H1 (cell line): ENCODE measurements around the gene TNS1. TPM values are rescaled to one million over a fixed set of nuclear protein-coding genes. Genes with fewer than 3 reads are reported as not detected.
A peak's percentile ranks its signal among the peaks of the same experiment; 100 is the strongest.

Source experiments
- ASH2L ChIP-seq: fragments of 200-600, 300-600 bp; sonication (generic); IDR thresholded peaks from one replicate; pipeline ENCODE4 v1.7.1; 2017; ENCODE audit warnings: low read length
- BRCA1 ChIP-seq: IDR thresholded peaks from 2 replicates; pipeline ENCODE4 v1.6.1; 2012; ENCODE audit warnings: low read depth, low read length, improper control_type of control experiment
- CEBPB ChIP-seq: IDR thresholded peaks from 2 replicates; pipeline ENCODE4 v1.6.1; 2012; ENCODE audit warnings: low read depth, low read length
- CHD2 ChIP-seq: IDR thresholded peaks from 2 replicates; pipeline ENCODE4 v1.6.1; 2012; ENCODE audit warnings: low read length, improper control_type of control experiment
- CREB1 ChIP-seq: IDR thresholded peaks from 2 replicates; pipeline ENCODE4 v1.6.1; 2012; ENCODE audit warnings: inconsistent platforms
- CTBP2 ChIP-seq: IDR thresholded peaks from 2 replicates; pipeline ENCODE4 v1.7.0; 2011; ENCODE audit warnings: borderline replicate concordance, mild to moderate bottlenecking, moderate library complexity, mixed read lengths, low read length; ENCODE audit not compliant: insufficient read depth, insufficient read length
- EGR1 ChIP-seq: IDR thresholded peaks from 2 replicates; pipeline ENCODE4 v1.6.1; 2011; ENCODE audit warnings: low read depth, low read length, borderline replicate concordance
- EP300 ChIP-seq, 2 experiments: IDR thresholded peaks; 1 replicate in 1 of 2; 2 replicates in 1 of 2; pipeline ENCODE4 v1.6.1; 2011 to 2012; ENCODE audit warnings: low read depth in 2 of 2, low read length in 2 of 2, mild to moderate bottlenecking in 2 of 2, borderline replicate concordance in 1 of 2, inconsistent platforms in 1 of 2, moderate library complexity in 1 of 2
- HDAC2 ChIP-seq, 2 experiments: fragments of 300-600 bp in 1 of 2; sonication (generic) in 1 of 2; IDR thresholded peaks; 2 replicates each; pipeline ENCODE4 v1.6.1; 2011 to 2012; ENCODE audit warnings: low read depth in 2 of 2, low read length in 2 of 2, mild to moderate bottlenecking in 2 of 2, moderate library complexity in 2 of 2, borderline replicate concordance in 1 of 2, inconsistent platforms in 1 of 2
- HDAC6 ChIP-seq: IDR thresholded peaks from one replicate; pipeline ENCODE4 v1.7.1; 2012; ENCODE audit warnings: low read depth, mild to moderate bottlenecking, inconsistent platforms, low read length, moderate library complexity
- JUND ChIP-seq: IDR thresholded peaks from 2 replicates; pipeline ENCODE4 v1.6.1; 2011; ENCODE audit warnings: mild to moderate bottlenecking, improper control_type of control experiment, low read length
- KDM1A ChIP-seq: fragments of 200-600, 300-600 bp; sonication (generic); IDR thresholded peaks from 2 replicates; pipeline ENCODE4 v1.7.1; 2016; ENCODE audit warnings: mild to moderate bottlenecking, low read length, borderline replicate concordance
- NANOG ChIP-seq: IDR thresholded peaks from 2 replicates; pipeline ENCODE4 v1.6.1; 2011; ENCODE audit warnings: low read length, low read depth, mild to moderate bottlenecking, inconsistent platforms; ENCODE audit not compliant: insufficient read depth, poor library complexity, severe bottlenecking
- NRF1 ChIP-seq: IDR thresholded peaks from 2 replicates; pipeline ENCODE4 v1.6.1; 2011; ENCODE audit warnings: mild to moderate bottlenecking, low read depth, low read length, improper control_type of control experiment
- PHF8 ChIP-seq: fragments of 200-600 bp; sonication (generic); conservative IDR thresholded peaks from 2 replicates; pipeline ENCODE4 v1.7.1; 2012; ENCODE audit warnings: low read depth, mild to moderate bottlenecking, inconsistent platforms, low read length, moderate library complexity
- POU5F1 ChIP-seq: IDR thresholded peaks from 2 replicates; pipeline ENCODE4 v1.6.1; 2011; ENCODE audit warnings: low read depth, mild to moderate bottlenecking, low read length, moderate library complexity
- RBBP5 ChIP-seq: IDR thresholded peaks from 2 replicates; pipeline ENCODE4 v1.7.1; 2012; ENCODE audit warnings: low read depth, mild to moderate bottlenecking, inconsistent platforms, low read length, moderate library complexity, borderline replicate concordance
- RNF2 ChIP-seq: fragments of 200-900, 300-1000 bp; sonication (generic); IDR thresholded peaks from 2 replicates; pipeline ENCODE4 v1.7.1; 2016; ENCODE audit warnings: borderline replicate concordance, low read depth, mild to moderate bottlenecking, antibody characterized with exemption, low read length; ENCODE audit not compliant: poor library complexity, severe bottlenecking; ENCODE audit errors: missing control alignments
- SIN3A ChIP-seq, 2 experiments: IDR thresholded peaks in 1 of 2; conservative IDR thresholded peaks in 1 of 2; 2 replicates each; pipeline ENCODE4 v1.6.1; 2011 to 2012; ENCODE audit warnings: low read length in 2 of 2, improper control_type of control experiment in 1 of 2, low read depth in 1 of 2, mild to moderate bottlenecking in 1 of 2
- SRF ChIP-seq: IDR thresholded peaks from 2 replicates; pipeline ENCODE4 v1.6.1; 2011; ENCODE audit warnings: mild to moderate bottlenecking, low read depth, low read length, moderate library complexity
- TAF7 ChIP-seq: optimal IDR thresholded peaks from 2 replicates; pipeline ENCODE3; 2011; ENCODE audit warnings: low read depth, mild to moderate bottlenecking, inconsistent platforms, low read length, moderate library complexity, borderline replicate concordance
- TBP ChIP-seq: IDR thresholded peaks from 2 replicates; pipeline ENCODE4 v1.6.1; 2011; ENCODE audit warnings: low read depth, low read length, improper control_type of control experiment
- YY1 ChIP-seq: IDR thresholded peaks from 2 replicates; pipeline ENCODE4 v1.6.1; 2011; ENCODE audit warnings: low read depth, mild to moderate bottlenecking, low read length
- polyA plus RNA-seq, 7 experiments: library from polyadenylated mRNA; depleted of rRNA in 3 of 7; stranded (reverse) in 5 of 7; unstranded in 2 of 7; fragments of >200 nt in 5 of 7; fragments of 200-250 nt in 2 of 7; gene quantifications; 1 replicate in 5 of 7; 2 replicates in 1 of 7; 4 replicates in 1 of 7; pipeline versions ENCODE4 v1.2.1 to v1.2.3, GENCODE V29; 2011 to 2013; ENCODE audit warnings: missing spikeins in 2 of 7, mixed read lengths in 2 of 7
- total RNA-seq: library from RNA; stranded (reverse); fragmentation: NEBNext Ultra II Directional; extraction: Animal tissue kit (Norgen Biotek cat#: 25700); gene quantifications from 2 replicates; pipeline ENCODE4 v1.2.1, GENCODE V29; 2021

TNS1 gene
- total and polyA plus RNA-seq, 2 of the 8 experiments (the other 6 are each of a cell fraction or from before 2014, with no cell fraction given): 1.5 to 5.1 TPM

DNA sequence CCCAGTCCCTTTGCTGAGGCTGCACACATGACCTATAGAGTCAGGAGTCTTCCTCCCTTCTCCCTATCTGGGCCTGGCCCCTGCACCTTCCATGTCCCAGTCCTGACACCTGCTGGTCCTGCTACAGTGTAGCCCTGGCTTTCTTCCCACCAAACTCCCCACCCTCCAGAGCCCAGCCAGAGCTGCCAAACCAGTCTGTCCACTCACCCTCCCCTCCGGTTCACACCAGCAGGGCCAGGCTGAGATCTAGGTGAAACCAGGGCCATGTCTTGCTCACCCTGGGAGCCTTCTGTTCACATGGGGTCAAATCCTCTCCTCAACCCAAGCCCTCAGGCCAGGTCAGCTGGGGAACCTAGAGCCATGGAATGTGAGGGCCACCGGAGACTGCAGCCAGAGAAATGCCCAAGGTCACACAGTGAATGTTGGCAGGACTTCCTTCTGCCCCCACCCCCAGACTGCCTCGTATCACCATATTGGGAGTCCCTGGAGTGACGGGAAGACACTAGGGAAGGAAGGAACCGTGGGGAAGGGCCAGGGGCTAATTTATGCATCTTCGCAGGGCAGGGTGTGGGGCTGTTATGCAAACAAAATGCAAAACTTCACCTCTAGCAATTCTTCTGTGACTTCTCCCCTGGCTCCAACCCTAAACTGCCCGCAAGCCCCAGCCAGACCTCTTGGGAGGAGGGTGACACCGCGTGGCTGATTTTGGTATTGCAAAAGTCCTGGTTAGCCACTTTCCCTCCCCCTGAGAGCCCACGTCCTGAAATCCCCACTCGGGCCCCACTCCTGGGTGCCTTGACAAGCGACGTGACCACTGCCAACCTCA, 14.6 kb downstream of the TNS1 start (continued):
- TF ChIP-seq POU5F1 (no peak), BRCA1 (no peak), EP300 (IDR thresholded peaks at IDR 0.05; ENCODE audit: borderline replicate concordance in 1 of 2, low read depth in 2 of 2, low read length in 2 of 2) (peak in 1 of 2 experiments; percentile 91; a peak in 2 of 3 replicates), KDM1A (no peak), NANOG (no peak), RNF2 (no peak), CREB1 (0 out of 2 replicates have a peak, but pooled peaks have one; percentile 7), HDAC2 (IDR thresholded peaks at IDR 0.05; ENCODE audit: borderline replicate concordance in 1 of 2, low read depth in 2 of 2, low read length in 2 of 2) (0 out of 4 replicates have a peak, but pooled peaks of 1 of the 2 experiments have one; percentile 54), RBBP5 (peak; percentile 100), CEBPB (peak; percentile 7; the same call in 1 of the 2 replicates), HDAC6 (no peak), SRF (no peak), TBP (no peak), YY1 (peak; percentile 29; the same call in 1 of the 2 replicates), SIN3A (conservative IDR thresholded peaks at IDR 0.05 in 1 of 2, IDR thresholded peaks at IDR 0.05 in 1 of 2; ENCODE audit: low read depth in 1 of 2, low read length in 2 of 2) (no peak), PHF8 (no peak), EGR1 (no peak), TAF7 (peak; percentile 61), ASH2L (peak; percentile 100), JUND (0 out of 2 replicates have a peak, but pooled peaks have one; percentile 17), CHD2 (peak; percentile 31; the same call in 1 of the 2 replicates), CTBP2 (peak; percentile 92), NRF1 (no peak)
